GM15510 (cell line): Measurements from ENCODE around the gene PCDHB1.

Experiments
- POLR2A ChIP-seq: IDR thresholded peaks from 3 replicates; pipeline ENCODE4 v1.6.1; 2011; ENCODE audit warnings: borderline replicate concordance; ENCODE audit not compliant: insufficient read length; ENCODE audit errors: extremely low read depth

Gene PCDHB1

GRCh38 chr5:141050622-141051520 lies at the start of gene PCDHB1:
Gene PCDHB1 (plus strand): TSS chr5:141051374. CDS start chr5:141051471, 97 bp downstream.
- no peak for TF ChIP-seq POLR2A

GRCh38 chr5:141001446-141001843 lies 49.7 kb upstream of the PCDHB1 start:
- no peak for TF ChIP-seq POLR2A

GRCh38 chr5:141001844-141002604 lies 49.1 kb upstream of the PCDHB1 start:
- TF ChIP-seq POLR2A = no peak

GRCh38 chr5:141002605-141002965 lies 48.6 kb upstream of the PCDHB1 start:
- TF ChIP-seq POLR2A = no peak

- no peak for TF ChIP-seq POLR2A
Measured at GRCh38 chr5:141003031-141003430, 48.1 kb upstream of the PCDHB1 start.

- TF ChIP-seq POLR2A = no peak
Measured at GRCh38 chr5:141003791-141004611, 47.2 kb upstream of the PCDHB1 start.

GRCh38 chr5:141007791-141008190 lies 43.4 kb upstream of the PCDHB1 start:
- no peak for TF ChIP-seq POLR2A

GRCh38 chr5:141010047-141010793 lies 41.0 kb upstream of the PCDHB1 start:
- TF ChIP-seq POLR2A = no peak

- no peak for TF ChIP-seq POLR2A
Measured at GRCh38 chr5:141017943-141018342, 33.2 kb upstream of the PCDHB1 start.

GRCh38 chr5:141022384-141022783 lies 28.8 kb upstream of the PCDHB1 start:
- TF ChIP-seq POLR2A = no peak

- no peak for TF ChIP-seq POLR2A
Measured at GRCh38 chr5:141031006-141031405, 20.2 kb upstream of the PCDHB1 start.

GRCh38 chr5:141032626-141033025 lies 18.5 kb upstream of the PCDHB1 start:
- TF ChIP-seq POLR2A = no peak

- no peak for TF ChIP-seq POLR2A
Measured at GRCh38 chr5:141039061-141039460, 12.1 kb upstream of the PCDHB1 start.

- no peak for TF ChIP-seq POLR2A
Measured at GRCh38 chr5:141039517-141039916, 11.7 kb upstream of the PCDHB1 start.
